Measurements from ENCODE around the gene WFDC10B. TPM values are rescaled to one million over a fixed set of nuclear protein-coding genes. Genes with fewer than 3 reads are reported as not detected.

WFDC10B gene
- total RNA-seq, 1 experiment from 2014 or later = not detected

- in situ Hi-C loops (cut with HindIII; ENCODE audit: low pct_unique_long_range_greater_than_20kb, low sequenced_read_pairs) = no loop called here
- ChIA-PET CTCF (no interaction called here), POLR2A (no interaction called here)
- Histone ChIP-seq H3K4me1 (ENCODE audit: control insufficient read depth, insufficient read depth, low read length) (no peaks in the 10 kb centered on the region), H3K36me3 (ENCODE audit: control insufficient read depth, insufficient read depth, low read length) (no peaks in the 10 kb centered on the region), H3K4me3 (ENCODE audit: low read depth in 2 of 2, low read length in 2 of 2) (no peak overlapping the region), H3K27ac (ENCODE audit: low read length) (no peak overlapping the region), H3K9me3 (ENCODE audit: control insufficient read depth, insufficient read depth, low read depth, low read length) (no peaks in the 10 kb centered on the region), H3K27me3 (ENCODE audit: control insufficient read depth, insufficient read depth, low read length) (no peaks in the 10 kb centered on the region; the same call in 1 of the 2 replicates)
- ATAC-seq = no peak
- TF ChIP-seq TCF7L2 (IDR thresholded peaks at IDR 0.05; ENCODE audit: low read depth, low read length) = no peak
- no peak for TF ChIP-seq CTCF (IDR thresholded peaks at IDR 0.05)
- TF ChIP-seq SIN3A (IDR thresholded peaks at IDR 0.05; ENCODE audit: borderline replicate concordance, insufficient read depth, low read depth, low read length) = no peak
- TF ChIP-seq POLR2AphosphoS5 (IDR thresholded peaks at IDR 0.05; ENCODE audit: low read depth, low read length) = no peak
- no peak for TF ChIP-seq REST (IDR thresholded peaks at IDR 0.05; ENCODE audit: insufficient read depth in 1 of 2, low read depth in 2 of 2, low read length in 1 of 2)
- no peak for DNase-seq (ENCODE audit: low read depth, low spot score)
- no TSS peak for BruUV-seq (replicated peaks)
- intact Hi-C loops (cut with micrococcal nuclease; ENCODE audit: unreplicated experiment) = no loop called here
These were observed 37.8 kb upstream of the WFDC10B start for GRCh38 chr20:45742596-45742995.

- ATAC-seq (no peak), DNase-seq (ENCODE audit: low read depth, low spot score) (no peak)
- in situ Hi-C loops (cut with HindIII; ENCODE audit: low pct_unique_long_range_greater_than_20kb, low sequenced_read_pairs) (no loop called here), intact Hi-C loops (cut with micrococcal nuclease; ENCODE audit: unreplicated experiment) (no loop called here)
- H3K4me1 ChIP-seq (ENCODE audit: control insufficient read depth, insufficient read depth, low read length) = no peaks in the 10 kb centered on the region
- no peak for TF ChIP-seq POLR2AphosphoS5 (IDR thresholded peaks at IDR 0.05; ENCODE audit: low read depth, low read length)
- TF ChIP-seq TCF7L2 (IDR thresholded peaks at IDR 0.05; ENCODE audit: low read depth, low read length) = no peak
- no peak for TF ChIP-seq CTCF (IDR thresholded peaks at IDR 0.05)
- TF ChIP-seq REST (IDR thresholded peaks at IDR 0.05; ENCODE audit: insufficient read depth in 1 of 2, low read depth in 2 of 2, low read length in 1 of 2) = no peak
- TF ChIP-seq SIN3A (IDR thresholded peaks at IDR 0.05; ENCODE audit: borderline replicate concordance, insufficient read depth, low read depth, low read length) = no peak
- no peak overlapping the region for H3K27ac ChIP-seq (ENCODE audit: low read length)
- no TSS peak for BruUV-seq (replicated peaks)
- no peaks in the 10 kb centered on the region for H3K27me3 ChIP-seq (ENCODE audit: control insufficient read depth, insufficient read depth, low read length)
- no peaks in the 10 kb centered on the region for H3K36me3 ChIP-seq (ENCODE audit: control insufficient read depth, insufficient read depth, low read length)
- no peak overlapping the region for H3K4me3 ChIP-seq (ENCODE audit: low read depth in 2 of 2, low read length in 2 of 2)
- ChIA-PET CTCF (interaction anchor here (0.6 kb wide), 1 partner anchor 477 kb away, joined by 6 read pairs; no protein-coding TSS in a partner anchor), POLR2A (no interaction called here)
- peaks cover 5% of the 10 kb centered on the region; the same call in 1 of the 2 replicates for H3K9me3 ChIP-seq (ENCODE audit: control insufficient read depth, insufficient read depth, low read depth, low read length)
These were observed 31.2 kb upstream of the WFDC10B start for GRCh38 chr20:45735988-45736387.
